ENCODE results near the gene PAFAH1B1. TPM values are rescaled to one million over a fixed set of nuclear protein-coding genes. Genes with fewer than 3 reads are reported as not detected.
"Not testable (repeated sequence)": the region's sequence is repeated elsewhere in the genome, so short reads cannot be mapped to it uniquely, and the experiment has no call there.

Gene PAFAH1B1
- polyA plus RNA-seq, 2 donors = 36.6 to 40.7 TPM

DNA sequence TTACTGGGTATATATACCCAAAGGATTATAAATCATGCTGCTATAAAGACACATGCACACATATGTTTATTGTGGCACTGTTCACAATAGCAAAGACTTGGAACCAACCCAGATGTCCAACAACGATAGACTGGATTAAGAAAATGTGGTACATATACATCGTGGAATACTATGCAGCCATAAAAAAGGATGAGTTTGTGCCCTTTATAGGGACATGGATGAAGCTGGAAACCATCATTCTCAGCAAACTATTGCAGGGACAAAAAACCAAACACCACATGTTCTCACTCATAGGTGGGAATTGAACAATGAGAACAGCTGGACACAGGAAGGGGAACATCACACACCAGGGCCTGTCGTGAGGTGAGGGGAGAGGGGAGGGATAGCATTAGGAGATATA, 59.5 kb downstream of the PAFAH1B1 start:
- not testable (repeated sequence) for H3K36me3 ChIP-seq (ENCODE audit: control insufficient read depth in 2 of 2, insufficient read depth in 2 of 2, low read length in 1 of 2)

DNA sequence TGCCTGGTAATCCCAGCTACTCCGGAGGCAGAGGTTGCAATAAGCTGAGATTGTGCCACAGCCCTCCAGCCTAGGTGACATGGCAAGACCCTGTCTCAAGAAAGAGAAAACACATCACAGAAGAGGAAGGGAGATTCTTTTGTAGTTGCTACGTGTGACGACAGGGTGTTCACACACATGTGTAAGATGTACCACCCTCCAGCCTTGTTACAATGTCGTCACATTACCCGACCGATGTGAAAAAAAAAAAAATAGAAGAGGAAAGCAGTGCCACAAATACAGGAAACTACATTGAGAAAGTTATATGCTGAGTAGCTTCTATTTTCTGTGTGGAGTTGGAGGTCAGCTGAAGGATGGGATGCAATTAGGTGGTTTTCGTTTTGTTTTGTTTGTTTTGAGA, 62.1 kb downstream of the PAFAH1B1 start:
- H3K27me3 ChIP-seq (ENCODE audit: control insufficient read depth in 1 of 2, insufficient read depth in 2 of 2, low read length in 2 of 2) = no peaks in the 10 kb centered on the region
- 71 to 76% methylated on average over 7 of the region's 7 CpGs for WGBS, 2 donors
- H3K36me3 ChIP-seq (ENCODE audit: control insufficient read depth in 2 of 2, insufficient read depth in 2 of 2, low read length in 1 of 2) = peaks cover 0 to 2% of the 10 kb centered on the region in 2 donors
- H3K4me3 ChIP-seq (ENCODE audit: low read depth in 1 of 2, low read length in 2 of 2) = no peak overlapping the region
- no peak overlapping the region for H3K27ac ChIP-seq (ENCODE audit: low read depth in 2 of 2, low read length in 1 of 2)
- H3K9me3 ChIP-seq (ENCODE audit: control insufficient read depth in 2 of 2, insufficient read depth in 1 of 2, low read depth in 1 of 2, low read length in 1 of 2) = no peaks in the 10 kb centered on the region
- H3K4me1 ChIP-seq (ENCODE audit: control insufficient read depth in 2 of 2, insufficient read depth in 2 of 2, low read length in 1 of 2) = no peaks in the 10 kb centered on the region

More for the DNA sequence above, 59.5 kb downstream of the PAFAH1B1 start:
- H3K9me3 ChIP-seq (ENCODE audit: control insufficient read depth in 2 of 2, insufficient read depth in 1 of 2, low read depth in 1 of 2, low read length in 1 of 2); H3K27me3 ChIP-seq (ENCODE audit: control insufficient read depth in 1 of 2, insufficient read depth in 2 of 2, low read length in 2 of 2); H3K4me1 ChIP-seq (ENCODE audit: control insufficient read depth in 2 of 2, insufficient read depth in 2 of 2, low read length in 1 of 2); H3K4me3 ChIP-seq (ENCODE audit: low read depth in 1 of 2, low read length in 2 of 2); H3K27ac ChIP-seq (ENCODE audit: low read depth in 2 of 2, low read length in 1 of 2): not testable (repeated sequence)
- 91 to 92% methylated on average over 3 of the region's 3 CpGs for WGBS, 2 donors

DNA sequence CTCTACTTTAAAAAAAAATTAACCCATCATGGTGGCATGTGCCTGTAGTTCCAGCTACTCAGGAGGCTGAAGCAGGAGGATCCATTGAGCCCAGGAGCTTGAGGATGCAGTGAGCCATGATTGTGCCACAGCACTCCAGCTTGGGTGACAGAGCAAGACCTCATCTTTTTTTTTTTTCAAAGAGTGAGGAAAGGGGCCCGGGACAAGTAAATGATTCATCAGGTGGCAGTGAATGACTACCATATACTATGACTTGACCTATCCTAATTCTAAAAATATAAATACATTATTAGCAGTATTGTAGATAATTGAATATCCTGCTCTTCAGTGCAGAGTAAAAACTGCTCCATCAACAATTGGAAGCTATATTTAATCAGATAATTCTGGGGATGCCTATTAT, 62.8 kb downstream of the PAFAH1B1 start:
- no peaks in the 10 kb centered on the region for H3K9me3 ChIP-seq (ENCODE audit: control insufficient read depth in 2 of 2, insufficient read depth in 1 of 2, low read depth in 1 of 2, low read length in 1 of 2)
- no peaks in the 10 kb centered on the region for H3K27me3 ChIP-seq (ENCODE audit: control insufficient read depth in 1 of 2, insufficient read depth in 2 of 2, low read length in 2 of 2)
- WGBS, 2 donors = 0 to 14% methylated on average over 1 of the region's 1 CpG
- H3K4me1 ChIP-seq (ENCODE audit: control insufficient read depth in 2 of 2, insufficient read depth in 2 of 2, low read length in 1 of 2) = no peaks in the 10 kb centered on the region
- H3K36me3 ChIP-seq (ENCODE audit: control insufficient read depth in 2 of 2, insufficient read depth in 2 of 2, low read length in 1 of 2) = peaks cover 0 to 2% of the 10 kb centered on the region in 2 donors
- H3K4me3 ChIP-seq (ENCODE audit: low read depth in 1 of 2, low read length in 2 of 2) = no peak overlapping the region
- no peak overlapping the region for H3K27ac ChIP-seq (ENCODE audit: low read depth in 2 of 2, low read length in 1 of 2)

DNA sequence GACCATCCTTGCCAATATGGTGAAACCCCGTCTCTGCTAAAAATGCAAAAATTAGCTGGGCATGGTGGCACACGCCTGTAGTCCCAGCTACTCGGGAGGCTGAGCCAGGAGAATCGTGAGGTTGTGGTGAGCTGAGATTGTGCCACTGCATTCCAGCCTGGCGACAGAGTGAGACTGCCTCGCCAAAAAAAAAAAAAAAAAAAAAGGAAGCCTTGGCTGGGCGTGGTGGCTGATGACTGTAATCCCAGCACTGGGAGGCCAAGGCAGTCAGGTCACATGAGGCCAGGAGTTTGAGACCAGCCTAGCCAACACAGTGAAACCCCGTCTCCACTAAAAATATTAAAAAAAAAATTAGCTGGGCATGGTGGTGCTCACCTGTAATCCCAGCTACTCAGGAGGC, 65.9 kb downstream of the PAFAH1B1 start:
- not testable (repeated sequence) for H3K4me3 ChIP-seq (ENCODE audit: low read depth in 1 of 2, low read length in 2 of 2); H3K27me3 ChIP-seq (ENCODE audit: control insufficient read depth in 1 of 2, insufficient read depth in 2 of 2, low read length in 2 of 2); H3K9me3 ChIP-seq (ENCODE audit: control insufficient read depth in 2 of 2, insufficient read depth in 1 of 2, low read depth in 1 of 2, low read length in 1 of 2); H3K27ac ChIP-seq (ENCODE audit: low read depth in 2 of 2, low read length in 1 of 2); H3K36me3 ChIP-seq (ENCODE audit: control insufficient read depth in 2 of 2, insufficient read depth in 2 of 2, low read length in 1 of 2); H3K4me1 ChIP-seq (ENCODE audit: control insufficient read depth in 2 of 2, insufficient read depth in 2 of 2, low read length in 1 of 2)
- 47 to 70% methylated on average over 8 of the region's 8 CpGs for WGBS, 2 donors

DNA sequence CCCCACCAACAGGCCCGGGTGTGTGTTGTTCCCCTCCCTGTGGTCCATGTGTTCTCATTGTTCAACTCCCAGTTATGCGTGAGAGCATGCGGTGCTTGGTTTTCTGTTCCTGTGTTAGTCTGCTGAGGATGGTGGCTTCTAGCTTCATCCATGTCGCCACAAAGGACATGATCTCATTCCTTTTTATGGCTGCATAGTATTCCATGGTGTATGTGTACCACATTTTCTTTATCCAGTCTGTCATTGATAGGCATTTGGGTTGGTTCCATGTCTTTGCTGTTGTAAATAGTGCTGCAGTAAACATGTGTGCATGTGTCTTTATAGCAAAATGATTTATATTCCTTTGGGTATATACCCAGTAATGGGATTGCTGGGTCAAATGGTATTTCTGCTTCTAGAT, 67.0 kb downstream of the PAFAH1B1 start:
- not testable (repeated sequence) for H3K4me1 ChIP-seq (ENCODE audit: control insufficient read depth in 2 of 2, insufficient read depth in 2 of 2, low read length in 1 of 2); H3K27ac ChIP-seq (ENCODE audit: low read depth in 2 of 2, low read length in 1 of 2); H3K4me3 ChIP-seq (ENCODE audit: low read depth in 1 of 2, low read length in 2 of 2); H3K9me3 ChIP-seq (ENCODE audit: control insufficient read depth in 2 of 2, insufficient read depth in 1 of 2, low read depth in 1 of 2, low read length in 1 of 2); H3K36me3 ChIP-seq (ENCODE audit: control insufficient read depth in 2 of 2, insufficient read depth in 2 of 2, low read length in 1 of 2); H3K27me3 ChIP-seq (ENCODE audit: control insufficient read depth in 1 of 2, insufficient read depth in 2 of 2, low read length in 2 of 2)
- whole genome bisulfite sequencing, 2 donors = 95% methylated on average over 4 of the region's 4 CpGs

DNA sequence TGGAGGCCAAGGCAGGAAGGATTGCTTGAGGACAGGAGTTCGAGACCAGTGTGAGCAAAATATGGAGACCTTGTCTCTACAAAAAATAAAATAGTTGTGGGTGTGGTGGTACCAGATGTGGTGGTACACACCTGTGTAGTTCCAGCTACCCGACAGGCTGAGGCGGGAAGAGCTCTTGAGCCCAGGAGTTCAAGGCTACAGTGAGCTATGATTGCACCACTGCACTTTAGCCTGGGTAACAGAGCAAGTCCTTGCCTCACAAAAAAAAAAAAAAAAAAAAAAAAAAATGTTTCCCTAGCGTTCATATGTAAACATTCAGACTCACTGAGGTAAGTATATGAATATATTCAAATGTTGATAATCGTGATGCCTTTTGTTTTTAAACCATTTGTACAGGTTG, 78.6 kb downstream of the PAFAH1B1 start:
- H3K36me3 ChIP-seq (ENCODE audit: control insufficient read depth in 2 of 2, insufficient read depth in 2 of 2, low read length in 1 of 2) = peaks cover 1 to 15% of the 10 kb centered on the region in 2 donors
- H3K27ac ChIP-seq (ENCODE audit: low read depth in 2 of 2, low read length in 1 of 2) = no peak overlapping the region
- no peaks in the 10 kb centered on the region for H3K27me3 ChIP-seq (ENCODE audit: control insufficient read depth in 1 of 2, insufficient read depth in 2 of 2, low read length in 2 of 2)
- WGBS, 2 donors = 87 to 91% methylated on average over 5 of the region's 5 CpGs
- H3K4me3 ChIP-seq (ENCODE audit: low read depth in 1 of 2, low read length in 2 of 2) = no peak overlapping the region
- no peaks in the 10 kb centered on the region for H3K4me1 ChIP-seq (ENCODE audit: control insufficient read depth in 2 of 2, insufficient read depth in 2 of 2, low read length in 1 of 2)
- no peaks in the 10 kb centered on the region for H3K9me3 ChIP-seq (ENCODE audit: control insufficient read depth in 2 of 2, insufficient read depth in 1 of 2, low read depth in 1 of 2, low read length in 1 of 2)

GRCh38 chr17:2679247-2679646, 85.8 kb downstream of the PAFAH1B1 start:
- 95 to 99% methylated on average over 1 of the region's 1 CpG for WGBS, 2 donors
- peaks cover 8 to 12% of the 10 kb centered on the region in 2 donors for H3K36me3 ChIP-seq (ENCODE audit: control insufficient read depth in 2 of 2, insufficient read depth in 2 of 2, low read length in 1 of 2)
- not testable (repeated sequence) for H3K27me3 ChIP-seq (ENCODE audit: control insufficient read depth in 1 of 2, insufficient read depth in 2 of 2, low read length in 2 of 2); H3K27ac ChIP-seq (ENCODE audit: low read depth in 2 of 2, low read length in 1 of 2); H3K4me1 ChIP-seq (ENCODE audit: control insufficient read depth in 2 of 2, insufficient read depth in 2 of 2, low read length in 1 of 2); H3K9me3 ChIP-seq (ENCODE audit: control insufficient read depth in 2 of 2, insufficient read depth in 1 of 2, low read depth in 1 of 2, low read length in 1 of 2); H3K4me3 ChIP-seq (ENCODE audit: low read depth in 1 of 2, low read length in 2 of 2)

GRCh38 chr17:2680961-2681360, 87.5 kb downstream of the PAFAH1B1 start:
- no peak overlapping the region for H3K4me3 ChIP-seq (ENCODE audit: low read depth in 1 of 2, low read length in 2 of 2)
- WGBS, 2 donors = 94 to 95% methylated on average over 2 of the region's 2 CpGs
- no peak overlapping the region for H3K27ac ChIP-seq (ENCODE audit: low read depth in 2 of 2, low read length in 1 of 2)
- no peaks in the 10 kb centered on the region for H3K9me3 ChIP-seq (ENCODE audit: control insufficient read depth in 2 of 2, insufficient read depth in 1 of 2, low read depth in 1 of 2, low read length in 1 of 2)
- no peaks in the 10 kb centered on the region for H3K27me3 ChIP-seq (ENCODE audit: control insufficient read depth in 1 of 2, insufficient read depth in 2 of 2, low read length in 2 of 2)
- peaks cover 0 to 2% of the 10 kb centered on the region in 2 donors for H3K4me1 ChIP-seq (ENCODE audit: control insufficient read depth in 2 of 2, insufficient read depth in 2 of 2, low read length in 1 of 2)
- peaks cover 11 to 14% of the 10 kb centered on the region in 2 donors for H3K36me3 ChIP-seq (ENCODE audit: control insufficient read depth in 2 of 2, insufficient read depth in 2 of 2, low read length in 1 of 2)

DNA sequence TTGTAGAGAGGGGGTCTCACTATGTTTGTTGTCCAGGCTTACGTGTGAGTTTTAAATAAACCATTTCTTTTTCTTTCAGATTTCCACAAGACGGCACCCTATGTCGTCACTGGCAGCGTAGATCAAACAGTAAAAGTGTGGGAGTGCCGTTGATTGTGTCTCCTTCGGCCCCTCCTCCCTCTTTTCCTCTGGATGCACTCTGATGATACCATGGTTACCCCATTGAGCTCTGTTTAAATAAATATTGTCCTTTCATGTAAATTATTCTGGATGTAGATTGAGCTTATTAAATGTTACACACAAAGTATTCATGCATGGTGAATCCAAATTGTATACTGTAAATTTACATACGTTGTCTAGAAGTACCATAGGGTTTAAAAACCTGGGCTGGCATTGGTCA, 88.2 kb downstream of the PAFAH1B1 start:
- H3K27me3 ChIP-seq (ENCODE audit: control insufficient read depth in 1 of 2, insufficient read depth in 2 of 2, low read length in 2 of 2) = no peaks in the 10 kb centered on the region
- H3K36me3 ChIP-seq (ENCODE audit: control insufficient read depth in 2 of 2, insufficient read depth in 2 of 2, low read length in 1 of 2) = peaks cover 11 to 14% of the 10 kb centered on the region in 2 donors
- 81 to 84% methylated on average over 7 of the region's 7 CpGs for WGBS, 2 donors
- peaks cover 0 to 2% of the 10 kb centered on the region in 2 donors for H3K4me1 ChIP-seq (ENCODE audit: control insufficient read depth in 2 of 2, insufficient read depth in 2 of 2, low read length in 1 of 2)
- no peak overlapping the region for H3K27ac ChIP-seq (ENCODE audit: low read depth in 2 of 2, low read length in 1 of 2)
- no peaks in the 10 kb centered on the region for H3K9me3 ChIP-seq (ENCODE audit: control insufficient read depth in 2 of 2, insufficient read depth in 1 of 2, low read depth in 1 of 2, low read length in 1 of 2)
- H3K4me3 ChIP-seq (ENCODE audit: low read depth in 1 of 2, low read length in 2 of 2) = no peak overlapping the region

DNA sequence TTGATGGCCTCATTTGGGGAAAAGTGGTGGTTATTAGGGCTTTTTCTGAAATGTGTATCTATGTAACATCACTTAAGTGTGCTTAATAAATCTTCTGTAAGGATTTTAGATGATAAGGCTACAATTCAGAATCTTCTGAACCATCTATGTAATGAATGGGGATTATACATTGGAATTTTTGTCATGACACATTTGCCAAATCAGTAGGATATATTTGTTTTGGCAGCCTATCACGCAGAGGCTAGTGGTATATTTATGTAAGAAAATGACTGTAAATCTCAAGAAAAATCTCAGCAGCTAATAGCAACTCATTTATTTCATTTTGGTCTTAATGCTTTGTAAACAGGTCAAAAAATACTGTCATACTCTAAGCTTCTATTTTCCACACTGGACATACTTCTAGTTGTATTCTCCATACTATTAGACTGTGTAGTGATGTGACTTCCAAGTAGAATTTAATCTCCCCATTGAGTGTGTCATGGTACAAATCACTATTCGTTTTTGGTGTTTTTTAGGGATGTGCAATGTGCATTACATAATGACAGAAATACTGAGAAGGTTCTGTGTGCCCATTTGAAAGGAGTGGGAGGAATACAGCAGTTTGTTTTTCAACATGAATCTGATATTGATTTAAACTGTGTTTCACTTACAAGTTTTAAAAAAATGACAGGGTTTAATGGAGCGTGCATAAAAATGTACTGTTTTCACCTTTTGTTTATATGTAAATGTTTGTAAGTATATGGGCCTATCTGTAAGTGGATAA, 88.9 kb downstream of the PAFAH1B1 start:
- 56 to 61% methylated on average over 3 of the region's 3 CpGs for WGBS, 2 donors
- Histone ChIP-seq H3K36me3 (ENCODE audit: control insufficient read depth in 2 of 2, insufficient read depth in 2 of 2, low read length in 1 of 2) (peaks cover 11 to 14% of the 10 kb centered on the region in 2 donors), H3K27me3 (ENCODE audit: control insufficient read depth in 1 of 2, insufficient read depth in 2 of 2, low read length in 2 of 2) (no peaks in the 10 kb centered on the region), H3K4me3 (ENCODE audit: low read depth in 1 of 2, low read length in 2 of 2) (no peak overlapping the region), H3K9me3 (ENCODE audit: control insufficient read depth in 2 of 2, insufficient read depth in 1 of 2, low read depth in 1 of 2, low read length in 1 of 2) (no peaks in the 10 kb centered on the region), H3K27ac (ENCODE audit: low read depth in 2 of 2, low read length in 1 of 2) (no peak overlapping the region), H3K4me1 (ENCODE audit: control insufficient read depth in 2 of 2, insufficient read depth in 2 of 2, low read length in 1 of 2) (peaks cover 0 to 5% of the 10 kb centered on the region in 2 donors)

All from esophagus (tissue), 2 donors.